IPS-20b (cell line): ENCODE measurements around the gene KCTD20.
"Not testable (repeated sequence)": the region's sequence is repeated elsewhere in the genome, so short reads cannot be mapped to it uniquely, and the experiment has no call there.

Experiments
- H3K27ac ChIP-seq: one replicate; pipeline ENCODE4 v1.5.1; 2013; ENCODE audit warnings: low read length
- H3K27me3 ChIP-seq: 2 replicates; pipeline ENCODE4 v1.6.1; 2013; ENCODE audit warnings: mild to moderate bottlenecking, low read length, inconsistent platforms; ENCODE audit not compliant: insufficient read depth
- H3K36me3 ChIP-seq: 2 replicates; pipeline ENCODE4 v1.6.1; 2013; ENCODE audit warnings: low read depth, mild to moderate bottlenecking, inconsistent platforms, low read length, moderate library complexity; ENCODE audit not compliant: insufficient read depth
- H3K4me1 ChIP-seq: 2 replicates; pipeline ENCODE4 v1.6.1; 2013; ENCODE audit warnings: mild to moderate bottlenecking, control low read depth, inconsistent platforms, low read length, moderate library complexity; ENCODE audit not compliant: insufficient read depth
- H3K4me3 ChIP-seq: 2 replicates; pipeline ENCODE4 v1.5.1; 2013; ENCODE audit warnings: mild to moderate bottlenecking, low read length, inconsistent platforms
- H3K9ac ChIP-seq: 2 replicates; pipeline ENCODE4 v1.6.1; 2013; ENCODE audit warnings: low read depth, mild to moderate bottlenecking, inconsistent platforms, low read length, moderate library complexity
- H3K9me3 ChIP-seq: 2 replicates; pipeline ENCODE4 v1.6.1; 2013; ENCODE audit warnings: mild to moderate bottlenecking, low read depth, low read length, inconsistent platforms; ENCODE audit not compliant: insufficient read depth

KCTD20 gene

GRCh38 chr6:36442671-36443470 lies at the start of gene KCTD20, which contains the start of gene PXT1:
Gene KCTD20 (plus strand): TSS chr6:36443000. CDS start chr6:36470098, 27,098 bp downstream.
Gene PXT1 (minus strand): TSS chr6:36442854. CDS start chr6:36426082, 16,772 bp downstream.
- Histone ChIP-seq H3K9ac (peak within 1 kb of the TSS; percentile 90), H3K27me3 (no peaks in the 10 kb centered on the region), H3K4me3 (peak within 1 kb of the TSS; percentile 92), H3K9me3 (no peaks in the 10 kb centered on the region), H3K27ac (no peak within 1 kb of the TSS), H3K36me3 (no peaks in the 10 kb centered on the region), H3K4me1 (peaks cover 16% of the 10 kb centered on the region)

GRCh38 chr6:36399970-36400369 lies 42.8 kb upstream of the KCTD20 start:
- H3K9me3 ChIP-seq: no peaks in the 10 kb centered on the region

GRCh38 chr6:36402481-36402880 lies 40.3 kb upstream of the KCTD20 start:
- Histone ChIP-seq H3K36me3 (no peaks in the 10 kb centered on the region), H3K9me3 (no peaks in the 10 kb centered on the region), H3K9ac (no peak overlapping the region), H3K4me3 (no peak overlapping the region), H3K4me1 (no peaks in the 10 kb centered on the region), H3K27ac (no peak overlapping the region), H3K27me3 (no peaks in the 10 kb centered on the region)

More at GRCh38 chr6:36399970-36400369, 42.8 kb upstream of the KCTD20 start:
- Histone ChIP-seq H3K4me3 (no peak overlapping the region), H3K27ac (no peak overlapping the region), H3K27me3 (no peaks in the 10 kb centered on the region), H3K9ac (no peak overlapping the region), H3K36me3 (no peaks in the 10 kb centered on the region), H3K4me1 (no peaks in the 10 kb centered on the region)

GRCh38 chr6:36404164-36404563 lies 38.6 kb upstream of the KCTD20 start:
- H3K9me3 ChIP-seq: no peaks in the 10 kb centered on the region
- H3K9ac ChIP-seq: no peak overlapping the region
- no peaks in the 10 kb centered on the region for H3K4me1 ChIP-seq
- no peaks in the 10 kb centered on the region for H3K27me3 ChIP-seq
- H3K4me3 ChIP-seq: no peak overlapping the region
- no peak overlapping the region for H3K27ac ChIP-seq
- no peaks in the 10 kb centered on the region for H3K36me3 ChIP-seq

- H3K9ac ChIP-seq, H3K27me3 ChIP-seq, H3K4me3 ChIP-seq, H3K4me1 ChIP-seq, H3K27ac ChIP-seq, H3K9me3 ChIP-seq, H3K36me3 ChIP-seq: not testable (repeated sequence)
Observed at GRCh38 chr6:36409718-36410117, 33.1 kb upstream of the KCTD20 start.

GRCh38 chr6:36413489-36414480 lies 29.0 kb upstream of the KCTD20 start:
- no peak overlapping the region for H3K27ac ChIP-seq
- no peaks in the 10 kb centered on the region for H3K27me3 ChIP-seq
- H3K36me3 ChIP-seq: no peaks in the 10 kb centered on the region
- H3K4me3 ChIP-seq: no peak overlapping the region
- no peaks in the 10 kb centered on the region; the same call in 1 of the 2 replicates for H3K9me3 ChIP-seq
- no peaks in the 10 kb centered on the region for H3K4me1 ChIP-seq
- H3K9ac ChIP-seq: no peak overlapping the region

- Histone ChIP-seq H3K27ac (no peak overlapping the region), H3K27me3 (no peaks in the 10 kb centered on the region), H3K4me1 (no peaks in the 10 kb centered on the region), H3K36me3 (no peaks in the 10 kb centered on the region), H3K9ac (no peak overlapping the region), H3K4me3 (no peak overlapping the region), H3K9me3 (no peaks in the 10 kb centered on the region; the same call in 1 of the 2 replicates)
Observed at GRCh38 chr6:36414481-36414880, 28.3 kb upstream of the KCTD20 start.

GRCh38 chr6:36418558-36418957 lies 24.2 kb upstream of the KCTD20 start:
- peaks cover 4% of the 10 kb centered on the region; the same call in 1 of the 2 replicates for H3K4me1 ChIP-seq
- no peak overlapping the region for H3K9ac ChIP-seq
- H3K4me3 ChIP-seq: no peak overlapping the region
- no peaks in the 10 kb centered on the region for H3K27me3 ChIP-seq
- no peaks in the 10 kb centered on the region for H3K9me3 ChIP-seq
- H3K27ac ChIP-seq: no peak overlapping the region
- no peaks in the 10 kb centered on the region for H3K36me3 ChIP-seq

GRCh38 chr6:36419310-36419709 lies 23.5 kb upstream of the KCTD20 start:
- Histone ChIP-seq H3K27ac (no peak overlapping the region), H3K9me3 (no peaks in the 10 kb centered on the region), H3K4me3 (no peak overlapping the region), H3K27me3 (no peaks in the 10 kb centered on the region), H3K4me1 (peaks cover 4% of the 10 kb centered on the region; the same call in 1 of the 2 replicates), H3K9ac (no peak overlapping the region), H3K36me3 (no peaks in the 10 kb centered on the region)

- Histone ChIP-seq H3K27ac (no peak overlapping the region), H3K9ac (peak overlapping the region; percentile 52; the same call in 1 of the 2 replicates), H3K4me3 (peak overlapping the region; percentile 67)
Observed at GRCh38 chr6:36422714-36423100, 20.1 kb upstream of the KCTD20 start.

GRCh38 chr6:36423101-36423824 lies 19.5 kb upstream of the KCTD20 start:
- Histone ChIP-seq H3K27ac (no peak overlapping the region), H3K9me3 (no peaks in the 10 kb centered on the region), H3K9ac (peak overlapping the region; percentile 82), H3K4me1 (peaks cover 4% of the 10 kb centered on the region; the same call in 1 of the 2 replicates), H3K4me3 (peak overlapping the region; percentile 75), H3K27me3 (no peaks in the 10 kb centered on the region), H3K36me3 (no peaks in the 10 kb centered on the region)

More at GRCh38 chr6:36422714-36423100, 20.1 kb upstream of the KCTD20 start:
- Histone ChIP-seq H3K36me3 (no peaks in the 10 kb centered on the region), H3K27me3 (no peaks in the 10 kb centered on the region), H3K9me3 (no peaks in the 10 kb centered on the region), H3K4me1 (peaks cover 4% of the 10 kb centered on the region; the same call in 1 of the 2 replicates)
